Mammary epithelial cell (primary cell): ENCODE measurements around the gene FANCC.

Experiments
- CTCF ChIP-seq, 2 donors: IDR thresholded peaks in 1 of 2; conservative IDR thresholded peaks in 1 of 2; 2 replicates each; pipeline ENCODE4 v1.5.1; 2011 to 2012; ENCODE audit warnings: inconsistent platforms in 2 of 2, low read length in 2 of 2, mild to moderate bottlenecking in 2 of 2, control low read depth in 1 of 2, low read depth in 1 of 2; ENCODE audit not compliant: insufficient read depth in 1 of 2; ENCODE audit errors: extremely low read depth in 1 of 2
- EZH2 ChIP-seq: IDR thresholded peaks from 2 replicates; pipeline ENCODE4 v1.6.1; 2012; ENCODE audit warnings: low read length, inconsistent platforms, borderline replicate concordance

- TF ChIP-seq CTCF (conservative IDR thresholded peaks at IDR 0.05 in 1 of 2, IDR thresholded peaks at IDR 0.05 in 1 of 2; ENCODE audit: extremely low read depth in 1 of 2, insufficient read depth in 1 of 2, low read depth in 1 of 2, low read length in 2 of 2) (no peak), EZH2 (no peak)
Observed at GRCh38 chr9:95185956-95186355, 131.6 kb downstream of the FANCC start.
